ENCODE measurements around the gene CA14. TPM values are rescaled to one million over a fixed set of nuclear protein-coding genes. Genes with fewer than 3 reads are reported as not detected.

CA14 gene
- total RNA-seq, 1 donor from 2014 or later = not detected

- Histone ChIP-seq H3K27me3 (no peaks in the 10 kb centered on the region), H3K9me3 (no peaks in the 10 kb centered on the region), H3K27ac (no peak overlapping the region), H3K36me3 (peaks cover 0 to 10% of the 10 kb centered on the region in 2 donors), H3K4me3 (no peak overlapping the region), H3K4me1 (no peaks in the 10 kb centered on the region)
- DNase-seq (ENCODE audit: extremely low spot score in 2 of 2) = no peak
- intact Hi-C loops (cut with DNase I) = no loop called here
- TF ChIP-seq POLR2AphosphoS5 (IDR thresholded peaks at IDR 0.05; ENCODE audit: insufficient read depth in 1 of 2, low read depth in 1 of 2) (no peak), POLR2A (IDR thresholded peaks at IDR 0.05) (no peak)
- TF ChIP-seq, protein P1, sequence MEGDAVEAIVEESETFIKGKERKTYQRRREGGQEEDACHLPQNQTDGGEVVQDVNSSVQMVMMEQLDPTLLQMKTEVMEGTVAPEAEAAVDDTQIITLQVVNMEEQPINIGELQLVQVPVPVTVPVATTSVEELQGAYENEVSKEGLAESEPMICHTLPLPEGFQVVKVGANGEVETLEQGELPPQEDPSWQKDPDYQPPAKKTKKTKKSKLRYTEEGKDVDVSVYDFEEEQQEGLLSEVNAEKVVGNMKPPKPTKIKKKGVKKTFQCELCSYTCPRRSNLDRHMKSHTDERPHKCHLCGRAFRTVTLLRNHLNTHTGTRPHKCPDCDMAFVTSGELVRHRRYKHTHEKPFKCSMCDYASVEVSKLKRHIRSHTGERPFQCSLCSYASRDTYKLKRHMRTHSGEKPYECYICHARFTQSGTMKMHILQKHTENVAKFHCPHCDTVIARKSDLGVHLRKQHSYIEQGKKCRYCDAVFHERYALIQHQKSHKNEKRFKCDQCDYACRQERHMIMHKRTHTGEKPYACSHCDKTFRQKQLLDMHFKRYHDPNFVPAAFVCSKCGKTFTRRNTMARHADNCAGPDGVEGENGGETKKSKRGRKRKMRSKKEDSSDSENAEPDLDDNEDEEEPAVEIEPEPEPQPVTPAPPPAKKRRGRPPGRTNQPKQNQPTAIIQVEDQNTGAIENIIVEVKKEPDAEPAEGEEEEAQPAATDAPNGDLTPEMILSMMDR (IDR thresholded peaks at IDR 0.05) = no peak
Observed at GRCh38 chr1:150309758-150310508, 52.4 kb downstream of the CA14 start.

DNA sequence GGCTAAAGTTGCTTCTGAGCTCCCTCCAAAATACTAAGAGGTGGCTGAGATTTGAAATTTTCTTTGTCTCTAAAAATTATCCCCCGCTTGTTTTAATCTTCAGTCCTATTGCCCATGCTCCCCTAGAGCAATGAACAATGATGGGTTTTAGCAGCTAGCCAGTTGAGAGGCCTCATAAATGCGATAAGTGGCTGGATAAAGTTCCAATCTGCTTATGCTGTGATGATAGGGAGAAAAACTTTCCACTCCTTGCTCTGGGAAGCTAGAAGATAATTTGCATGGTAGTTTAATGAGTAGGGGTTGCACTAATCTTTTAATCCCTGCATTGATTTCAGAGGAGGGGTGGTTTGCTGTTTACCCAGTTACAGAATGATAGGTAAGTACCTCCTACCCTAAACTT lies 54.2 kb downstream of the CA14 start:
- H3K4me1 ChIP-seq = no peaks in the 10 kb centered on the region
- no peak for DNase-seq (ENCODE audit: extremely low spot score in 2 of 2)
- no peak overlapping the region for H3K27ac ChIP-seq
- no peak overlapping the region for H3K4me3 ChIP-seq
- intact Hi-C loops (cut with DNase I) = no loop called here
- TF ChIP-seq POLR2A (IDR thresholded peaks at IDR 0.05) (no peak), POLR2AphosphoS5 (IDR thresholded peaks at IDR 0.05; ENCODE audit: insufficient read depth in 1 of 2, low read depth in 1 of 2) (no peak)
- TF ChIP-seq, protein P1 (IDR thresholded peaks at IDR 0.05) = no peak
- H3K9me3 ChIP-seq = no peaks in the 10 kb centered on the region
- H3K27me3 ChIP-seq = no peaks in the 10 kb centered on the region
- H3K36me3 ChIP-seq = peaks cover 0 to 10% of the 10 kb centered on the region in 2 donors

Small RNA genes within 50 kb of the gene (small RNA-seq; reads per million reads assigned to genes)
- not detected for gene RN7SL480P
- not detected for gene RNU2-17P

Other genes with a start within 250 kb of the CA14 start
- 14.5 TPM for gene OTUD7B, start 247.0 kb upstream of the CA14 start, total RNA-seq
- 32.2 TPM for gene VPS45, start 190.0 kb upstream of the CA14 start, total RNA-seq
- gene PLEKHO1, start 107.9 kb upstream of the CA14 start, total RNA-seq = 33.9 TPM
- gene ANP32E, start 21.7 kb upstream of the CA14 start, total RNA-seq = 16.7 TPM
- gene APH1A, start 11.2 kb downstream of the CA14 start, total RNA-seq = 52.8 TPM
- gene C1orf54, start 15.0 kb downstream of the CA14 start, total RNA-seq = 19.4 TPM
- 6.6 TPM for gene CIART, start 24.8 kb downstream of the CA14 start, total RNA-seq
- 34.6 TPM for gene MRPS21, start 36.1 kb downstream of the CA14 start, total RNA-seq
- gene PRPF3, start 63.8 kb downstream of the CA14 start, total RNA-seq = 39.8 TPM
- 23.8 TPM for gene RPRD2, start 106.4 kb downstream of the CA14 start, total RNA-seq
- 17.4 TPM for gene TARS2, start 229.6 kb downstream of the CA14 start, total RNA-seq

Measured in vagina (tissue), 2 donors.